Measurements from ENCODE around the gene KRT6B. TPM values are rescaled to one million over a fixed set of nuclear protein-coding genes. Genes with fewer than 3 reads are reported as not detected.

KRT6B gene
- total RNA-seq, 1 donor from 2014 or later: not detected

GRCh38 chr12:52398176-52398575, 53.8 kb downstream of the KRT6B start:
- no peak for ATAC-seq
- intact Hi-C loops (cut with micrococcal nuclease): no loop called here
- DNase-seq: no peak

- ATAC-seq (no peak), DNase-seq (no peak)
- intact Hi-C loops (cut with micrococcal nuclease): no loop called here
These were observed 55.3 kb downstream of the KRT6B start for GRCh38 chr12:52396656-52397055.

Other genes with a start within 250 kb of the KRT6B start
- 0.69 TPM for gene KRT7, start 218.9 kb downstream of the KRT6B start, total RNA-seq
- not detected for gene KRT86, start 177.5 kb downstream of the KRT6B start, total RNA-seq
- not detected for gene KRT81, start 160.6 kb downstream of the KRT6B start, total RNA-seq
- not detected for gene KRT83, start 130.7 kb downstream of the KRT6B start, total RNA-seq
- not detected for gene KRT85, start 84.7 kb downstream of the KRT6B start, total RNA-seq
- not detected for gene KRT84, start 66.5 kb downstream of the KRT6B start, total RNA-seq
- not detected for gene KRT82, start 45.8 kb downstream of the KRT6B start, total RNA-seq
- gene KRT75, start 17.8 kb downstream of the KRT6B start, total RNA-seq: not detected
- gene KRT6C, start 21.7 kb upstream of the KRT6B start, total RNA-seq: not detected
- 0.27 TPM for gene KRT6A, start 41.1 kb upstream of the KRT6B start, total RNA-seq
- 1.1 TPM for gene KRT5, start 68.2 kb upstream of the KRT6B start, total RNA-seq
- not detected for gene KRT71, start 101.0 kb upstream of the KRT6B start, total RNA-seq
- gene KRT74, start 121.7 kb upstream of the KRT6B start, total RNA-seq: not detected
- not detected for gene KRT72, start 149.3 kb upstream of the KRT6B start, total RNA-seq
- gene KRT73, start 166.4 kb upstream of the KRT6B start, total RNA-seq: not detected
- not detected for gene KRT2, start 200.1 kb upstream of the KRT6B start, total RNA-seq
- 0.15 TPM for gene KRT1, start 228.3 kb upstream of the KRT6B start, total RNA-seq

Measured in left ventricle myocardium superior (tissue), 1 donor.